ENCODE measurements around the gene PHOSPHO2.

DNA sequence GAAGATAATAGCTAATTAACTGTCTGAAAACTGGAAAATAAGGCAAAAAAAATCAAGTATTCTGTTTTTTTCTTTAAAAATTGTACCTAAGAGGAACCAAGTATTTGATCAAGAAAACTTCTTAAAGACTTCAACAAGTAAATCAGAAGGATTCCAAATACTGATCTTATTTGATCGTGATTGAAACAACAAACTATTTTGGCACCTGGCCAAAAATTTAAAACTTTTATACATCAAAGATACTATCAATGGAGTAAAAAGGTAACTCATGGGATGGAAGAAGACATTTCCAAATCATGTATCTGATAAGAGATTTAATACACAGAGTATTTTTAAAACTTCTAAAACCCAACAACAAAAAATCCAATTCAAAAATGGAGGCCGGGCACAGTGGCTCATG lies 46.8 kb upstream of the PHOSPHO2 start:
- TF ChIP-seq POLR2A (IDR thresholded peaks at IDR 0.05) = no peak
- TF ChIP-seq POLR2AphosphoS5 (IDR thresholded peaks at IDR 0.05) = no peak
- TF ChIP-seq, protein P1, sequence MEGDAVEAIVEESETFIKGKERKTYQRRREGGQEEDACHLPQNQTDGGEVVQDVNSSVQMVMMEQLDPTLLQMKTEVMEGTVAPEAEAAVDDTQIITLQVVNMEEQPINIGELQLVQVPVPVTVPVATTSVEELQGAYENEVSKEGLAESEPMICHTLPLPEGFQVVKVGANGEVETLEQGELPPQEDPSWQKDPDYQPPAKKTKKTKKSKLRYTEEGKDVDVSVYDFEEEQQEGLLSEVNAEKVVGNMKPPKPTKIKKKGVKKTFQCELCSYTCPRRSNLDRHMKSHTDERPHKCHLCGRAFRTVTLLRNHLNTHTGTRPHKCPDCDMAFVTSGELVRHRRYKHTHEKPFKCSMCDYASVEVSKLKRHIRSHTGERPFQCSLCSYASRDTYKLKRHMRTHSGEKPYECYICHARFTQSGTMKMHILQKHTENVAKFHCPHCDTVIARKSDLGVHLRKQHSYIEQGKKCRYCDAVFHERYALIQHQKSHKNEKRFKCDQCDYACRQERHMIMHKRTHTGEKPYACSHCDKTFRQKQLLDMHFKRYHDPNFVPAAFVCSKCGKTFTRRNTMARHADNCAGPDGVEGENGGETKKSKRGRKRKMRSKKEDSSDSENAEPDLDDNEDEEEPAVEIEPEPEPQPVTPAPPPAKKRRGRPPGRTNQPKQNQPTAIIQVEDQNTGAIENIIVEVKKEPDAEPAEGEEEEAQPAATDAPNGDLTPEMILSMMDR (IDR thresholded peaks at IDR 0.05) = no peak

Data from prostate gland (tissue), 2 donors.